GM19452 (cell line): ENCODE results near the gene ATP6V1B1.

Source experiments
- ATAC-seq: cut with Tn5 transposase; IDR thresholded peaks from one replicate; pipeline ENCODE4 v1.9.1; 2021; ENCODE audit not compliant: unreplicated experiment

Gene ATP6V1B1

GRCh38 chr2:70935468-70936164 lies at the start of gene ATP6V1B1:
Gene ATP6V1B1 (plus strand): TSS chr2:70935900. CDS start chr2:70935955, 55 bp downstream.
- no peak for ATAC-seq

- no peak for ATAC-seq
Measured at GRCh38 chr2:70886541-70886987, 49.1 kb upstream of the ATP6V1B1 start.

- ATAC-seq = no peak
Measured at GRCh38 chr2:70887208-70887549, 48.5 kb upstream of the ATP6V1B1 start.

- no peak for ATAC-seq
Measured at GRCh38 chr2:70887550-70888246, 48.0 kb upstream of the ATP6V1B1 start.

GRCh38 chr2:70888366-70888922 lies 47.3 kb upstream of the ATP6V1B1 start:
- ATAC-seq = no peak

- ATAC-seq = no peak
Measured at GRCh38 chr2:70888923-70889715, 46.6 kb upstream of the ATP6V1B1 start.

GRCh38 chr2:70889716-70890037 lies 46.0 kb upstream of the ATP6V1B1 start:
- ATAC-seq = no peak

- no peak for ATAC-seq
Measured at GRCh38 chr2:70890469-70891065, 45.1 kb upstream of the ATP6V1B1 start.

- ATAC-seq = no peak
Measured at GRCh38 chr2:70891572-70892357, 43.9 kb upstream of the ATP6V1B1 start.

- ATAC-seq = no peak
Measured at GRCh38 chr2:70892750-70893149, 43.0 kb upstream of the ATP6V1B1 start.

- ATAC-seq = no peak
Measured at GRCh38 chr2:70893186-70893585, 42.5 kb upstream of the ATP6V1B1 start.

GRCh38 chr2:70894765-70895164 lies 40.9 kb upstream of the ATP6V1B1 start:
- no peak for ATAC-seq

GRCh38 chr2:70895249-70895648 lies 40.5 kb upstream of the ATP6V1B1 start:
- no peak for ATAC-seq

- ATAC-seq = no peak
Measured at GRCh38 chr2:70895998-70896764, 39.5 kb upstream of the ATP6V1B1 start.

- no peak for ATAC-seq
Measured at GRCh38 chr2:70896765-70897202, 38.9 kb upstream of the ATP6V1B1 start.

- no peak for ATAC-seq
Measured at GRCh38 chr2:70897203-70897976, 38.3 kb upstream of the ATP6V1B1 start.

- no peak for ATAC-seq
Measured at GRCh38 chr2:70897977-70898226, 37.8 kb upstream of the ATP6V1B1 start.

- no peak for ATAC-seq
Measured at GRCh38 chr2:70898363-70899240, 37.1 kb upstream of the ATP6V1B1 start.
